Kidney tubule cell (primary cell): ENCODE results near the gene LPP.

Experiments used
- DNase-seq: peaks from one replicate; pipeline ENCODE4 v3.0.0-alpha.2; 2018; ENCODE audit warnings: low spot score

Gene LPP

DNA sequence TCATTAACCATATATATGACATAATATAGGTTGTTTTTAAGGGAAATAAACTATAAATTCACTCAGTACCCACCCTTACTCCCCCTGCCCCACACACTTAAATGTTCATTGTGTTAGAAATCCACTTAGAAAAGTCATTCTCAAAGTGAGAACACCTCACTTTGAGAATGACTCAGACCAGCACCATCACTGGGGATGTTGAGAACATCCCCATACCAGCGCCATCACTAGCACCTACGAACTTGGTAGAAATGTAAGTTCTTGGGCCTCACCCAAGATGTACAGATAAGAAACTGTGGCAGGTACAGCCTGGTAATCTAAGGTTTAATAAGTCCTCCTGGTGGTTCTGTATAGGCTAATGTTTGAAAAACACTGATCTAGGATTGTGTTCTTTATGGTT is 362.6 kb downstream of the LPP start:
- DNase-seq = no peak

DNA sequence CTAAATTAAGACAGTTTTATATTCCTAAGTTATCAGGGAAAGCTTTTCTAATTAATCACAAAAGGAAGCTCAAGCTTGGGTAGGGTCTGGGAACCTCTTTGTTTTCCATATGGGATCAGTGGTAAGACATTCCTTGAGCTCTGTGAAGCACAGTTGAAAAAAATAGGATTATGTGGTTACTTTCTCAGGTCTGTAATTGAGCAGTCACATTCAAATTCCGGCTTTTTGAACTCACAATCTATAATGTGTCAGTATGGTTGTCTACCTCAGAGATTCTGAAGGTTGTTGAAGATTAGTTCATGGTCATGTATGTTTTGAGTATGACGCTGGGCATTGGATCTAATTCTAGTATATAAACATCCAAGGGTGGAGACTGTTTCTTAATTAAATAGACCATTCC is 364.5 kb downstream of the LPP start:
- DNase-seq = no peak

DNA sequence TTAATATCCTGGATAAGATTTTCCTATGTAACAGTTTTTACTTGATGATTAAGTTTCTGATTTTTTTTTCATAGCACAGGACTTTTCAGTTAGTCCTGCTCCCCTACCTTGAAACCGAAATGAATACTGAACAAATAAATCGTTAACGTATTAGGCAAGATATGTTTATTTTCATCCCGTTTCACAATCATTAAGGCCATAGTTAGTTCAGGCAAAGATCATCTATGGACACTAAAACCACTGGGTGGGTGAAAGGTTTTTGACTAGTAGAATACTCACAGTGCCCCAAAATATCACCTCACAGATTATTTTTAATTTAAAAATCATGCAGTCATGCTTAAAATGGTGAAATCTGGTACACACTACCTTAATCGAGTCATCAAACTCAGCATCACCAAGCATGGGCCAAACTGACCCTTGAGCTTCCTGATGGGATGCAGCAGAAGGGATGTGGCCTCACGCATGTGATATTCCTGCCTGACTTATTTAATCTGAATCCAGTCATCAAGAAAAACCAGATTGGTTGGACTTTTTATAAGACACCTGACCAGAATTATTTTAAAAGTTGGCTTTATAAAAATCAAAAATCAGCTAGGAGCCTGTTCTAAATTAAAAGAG is 365.0 kb downstream of the LPP start:
- no peak for DNase-seq

DNA sequence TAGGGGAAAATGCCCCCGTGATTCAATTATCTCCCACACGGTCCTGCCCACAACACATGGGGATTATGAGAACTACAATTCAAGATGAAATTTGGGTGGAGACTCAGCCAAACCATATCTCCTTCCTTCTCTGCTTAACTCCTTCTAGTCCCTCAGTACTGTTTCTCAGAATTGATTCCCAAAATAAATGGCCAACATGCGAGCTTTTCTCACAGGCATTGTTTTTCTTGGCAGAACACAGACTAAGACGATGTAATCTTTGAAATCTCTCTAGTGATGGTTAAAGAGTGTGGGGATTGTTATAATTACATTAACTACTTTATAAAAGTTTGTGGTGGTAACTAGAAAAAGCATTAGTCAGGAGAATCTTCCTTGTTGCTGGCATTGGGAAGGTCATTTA is 366.5 kb downstream of the LPP start:
- DNase-seq = no peak

DNA sequence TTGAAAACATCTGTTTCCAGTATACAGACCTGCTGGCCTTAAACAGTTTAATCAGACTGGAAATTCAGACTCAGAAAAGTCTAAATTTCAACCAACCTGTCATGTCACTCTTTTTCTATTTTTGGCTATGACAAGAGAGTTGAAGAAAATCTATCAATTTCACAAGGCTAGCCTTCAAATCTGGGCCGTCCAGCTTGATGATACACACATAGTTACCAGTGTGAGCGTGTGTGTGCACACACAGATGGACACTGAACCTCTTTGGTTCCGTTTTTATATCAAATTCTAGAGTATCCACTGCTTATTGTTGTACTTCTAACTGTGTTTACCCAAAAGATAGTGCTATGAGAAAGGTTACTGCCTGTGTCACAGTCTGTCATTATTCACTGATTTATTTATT is 368.2 kb downstream of the LPP start:
- no peak for DNase-seq

DNA sequence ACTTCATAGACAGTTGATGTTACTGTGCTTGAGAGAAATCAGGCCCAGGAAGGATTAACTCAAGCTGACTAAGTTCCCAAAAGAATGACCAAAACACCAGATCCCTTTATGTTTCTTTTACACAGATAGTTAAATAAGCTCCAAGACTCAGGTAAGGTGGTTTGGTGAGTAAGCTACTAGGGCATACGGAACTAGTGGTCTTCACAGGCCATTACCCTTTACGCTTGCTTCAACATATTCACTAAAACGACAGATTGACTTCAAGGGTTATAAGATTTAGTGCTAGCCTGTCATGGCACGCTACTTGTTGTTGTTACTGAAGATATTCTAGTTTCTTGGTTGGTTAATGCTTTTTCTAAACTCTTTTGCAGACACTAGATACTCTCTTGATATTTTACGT is 369.3 kb downstream of the LPP start:
- peak; percentile 71 for DNase-seq

DNA sequence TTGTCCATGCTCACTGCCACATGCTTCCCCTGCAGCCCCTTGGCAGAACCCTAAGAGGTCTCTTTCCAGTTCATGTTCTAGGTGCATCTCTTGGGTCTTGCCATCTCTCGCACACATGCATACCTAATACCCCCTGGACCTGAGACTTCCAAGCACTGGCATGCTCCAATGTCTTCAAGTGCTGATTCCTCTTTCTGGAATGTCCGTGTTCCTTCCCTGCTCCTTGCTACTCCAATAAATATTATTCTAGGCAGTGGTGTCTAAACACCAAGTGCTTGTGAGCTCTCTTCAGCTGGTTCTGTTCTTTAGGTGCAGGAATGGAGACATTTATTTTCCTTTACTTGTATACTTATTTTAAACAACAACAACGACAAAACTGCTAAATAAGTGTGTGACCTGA is 370.1 kb downstream of the LPP start:
- DNase-seq = peak; percentile 33

DNA sequence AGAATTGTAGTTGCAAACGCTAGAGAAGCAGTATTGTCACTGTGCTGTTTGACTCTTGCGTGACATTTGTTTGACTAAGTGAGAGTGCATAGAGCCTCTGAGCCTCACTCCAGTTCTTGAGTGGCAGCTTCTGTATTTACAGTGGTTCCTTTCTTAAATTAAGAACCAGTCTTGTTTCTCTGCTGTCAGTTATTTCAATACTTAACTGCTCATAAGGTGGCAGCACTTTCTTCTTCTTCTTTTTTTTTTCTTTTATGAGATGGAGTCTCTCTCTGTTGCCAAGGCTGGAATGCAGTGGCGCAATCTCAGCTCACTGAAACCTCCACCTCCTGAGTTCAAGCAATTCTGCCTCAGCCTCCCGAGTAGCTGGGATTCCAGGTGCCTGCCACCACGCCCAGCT is 372.1 kb downstream of the LPP start:
- no peak for DNase-seq

DNA sequence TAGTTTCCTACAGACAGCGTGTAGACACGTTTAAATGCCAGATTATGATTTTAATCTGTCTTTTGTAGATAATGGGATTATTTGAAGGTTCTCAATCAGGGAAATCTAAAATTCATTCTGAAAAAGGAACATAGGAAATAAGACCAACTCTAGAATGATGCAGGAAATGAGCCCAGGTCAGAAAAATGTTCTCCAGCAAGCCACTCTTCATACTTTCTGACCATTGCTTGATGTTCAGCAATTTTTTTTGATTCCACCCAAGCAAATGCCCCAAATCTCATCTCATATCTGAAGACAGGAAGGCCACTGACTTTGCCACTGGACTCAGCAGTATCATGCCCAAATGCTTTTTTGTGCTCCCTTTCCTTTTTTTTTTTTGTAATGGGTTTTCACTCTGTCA is 373.4 kb downstream of the LPP start:
- DNase-seq = no peak

DNA sequence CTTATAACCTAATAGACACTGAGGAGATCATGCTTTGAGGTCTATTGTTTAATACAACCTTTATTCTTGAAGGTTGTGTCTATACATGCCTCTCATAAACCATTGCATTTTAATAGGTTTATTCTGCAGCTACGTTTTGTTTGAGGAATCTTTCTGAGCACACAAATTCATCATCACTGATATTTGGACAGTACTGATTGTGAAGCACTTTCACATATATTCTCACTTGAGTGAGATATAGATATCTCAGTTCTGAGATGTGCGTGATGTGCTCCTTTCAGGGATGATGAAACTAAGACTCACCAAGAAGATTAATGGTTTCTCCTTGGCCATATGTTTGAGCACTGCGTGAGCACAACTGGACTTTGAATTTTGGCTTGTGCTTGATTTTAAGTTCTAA is 374.4 kb downstream of the LPP start:
- DNase-seq = no peak

DNA sequence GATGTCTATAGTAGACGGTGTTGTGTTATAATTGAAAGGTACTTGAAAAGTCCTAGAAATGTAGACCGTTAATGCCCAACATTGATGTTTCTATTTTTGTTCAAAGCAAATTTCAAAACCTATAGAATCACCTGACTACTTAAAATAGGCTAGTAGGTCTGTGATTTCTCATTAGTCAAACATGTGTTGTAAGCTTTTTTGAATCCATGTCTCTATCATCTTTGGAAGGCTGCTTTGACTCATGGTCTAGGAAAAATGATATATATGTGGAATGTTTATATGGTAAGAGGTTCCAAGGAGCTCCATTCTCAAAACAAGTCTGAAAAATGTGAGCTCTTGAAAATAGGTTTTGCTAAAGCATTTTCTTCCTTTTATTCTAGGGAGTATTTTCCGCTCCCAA is 375.3 kb downstream of the LPP start:
- no peak for DNase-seq

DNA sequence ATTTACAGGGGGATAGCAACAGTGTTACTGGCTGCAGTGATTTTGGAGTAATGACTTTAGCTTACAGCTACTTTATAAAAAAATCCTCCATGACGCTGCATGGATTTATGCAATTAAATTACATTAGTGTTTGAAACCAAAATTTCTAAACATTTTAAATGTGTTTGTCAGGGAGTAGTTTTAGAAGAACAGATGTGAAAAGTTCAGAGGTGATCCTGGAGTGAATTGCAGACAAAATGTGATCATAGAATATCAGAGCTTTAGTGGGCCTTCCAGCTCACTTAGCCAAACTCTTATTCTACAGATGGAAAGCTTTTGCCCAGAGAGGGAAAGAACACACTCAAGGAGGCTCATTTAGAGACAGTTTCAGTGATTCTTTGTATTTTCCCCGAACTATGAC is 376.3 kb downstream of the LPP start:
- DNase-seq = no peak

DNA sequence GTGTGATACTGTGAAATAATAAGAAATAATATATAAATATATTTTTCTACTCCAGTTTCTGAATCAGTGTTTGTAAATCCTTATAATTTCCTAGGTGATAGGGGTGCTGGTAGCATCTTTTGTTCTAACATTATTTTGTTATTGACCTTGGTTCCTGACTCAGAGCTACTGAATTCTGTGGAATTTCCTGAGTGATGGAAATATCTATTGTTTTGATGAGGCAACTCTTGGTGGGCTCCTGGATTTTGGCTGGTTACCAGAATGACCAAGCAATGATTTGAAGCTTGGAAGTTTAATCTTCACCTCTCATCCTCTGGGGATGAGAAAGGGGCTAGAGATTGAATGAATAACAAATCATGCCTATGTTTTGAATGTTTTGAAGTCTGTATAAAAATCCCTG is 377.3 kb downstream of the LPP start:
- DNase-seq = peak; percentile 77

DNA sequence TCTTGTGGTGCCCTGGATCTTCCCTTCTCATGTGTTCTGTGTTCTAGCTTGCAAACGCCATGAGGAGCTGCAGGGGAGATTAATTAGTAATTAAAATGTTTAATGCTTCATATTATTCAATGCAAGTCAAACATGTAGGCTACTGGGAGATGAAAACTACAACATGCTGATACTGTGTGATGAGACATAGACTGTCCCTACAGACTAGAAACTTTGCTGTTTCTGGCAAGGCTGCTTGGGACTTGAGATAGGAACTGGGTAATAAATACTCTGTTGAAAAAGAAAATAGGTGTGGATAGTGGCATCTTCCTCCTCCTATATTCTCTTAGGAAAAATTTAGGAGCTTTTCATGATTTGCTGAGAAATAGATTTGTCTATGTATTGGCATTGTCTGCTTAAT is 379.2 kb downstream of the LPP start:
- no peak for DNase-seq

DNA sequence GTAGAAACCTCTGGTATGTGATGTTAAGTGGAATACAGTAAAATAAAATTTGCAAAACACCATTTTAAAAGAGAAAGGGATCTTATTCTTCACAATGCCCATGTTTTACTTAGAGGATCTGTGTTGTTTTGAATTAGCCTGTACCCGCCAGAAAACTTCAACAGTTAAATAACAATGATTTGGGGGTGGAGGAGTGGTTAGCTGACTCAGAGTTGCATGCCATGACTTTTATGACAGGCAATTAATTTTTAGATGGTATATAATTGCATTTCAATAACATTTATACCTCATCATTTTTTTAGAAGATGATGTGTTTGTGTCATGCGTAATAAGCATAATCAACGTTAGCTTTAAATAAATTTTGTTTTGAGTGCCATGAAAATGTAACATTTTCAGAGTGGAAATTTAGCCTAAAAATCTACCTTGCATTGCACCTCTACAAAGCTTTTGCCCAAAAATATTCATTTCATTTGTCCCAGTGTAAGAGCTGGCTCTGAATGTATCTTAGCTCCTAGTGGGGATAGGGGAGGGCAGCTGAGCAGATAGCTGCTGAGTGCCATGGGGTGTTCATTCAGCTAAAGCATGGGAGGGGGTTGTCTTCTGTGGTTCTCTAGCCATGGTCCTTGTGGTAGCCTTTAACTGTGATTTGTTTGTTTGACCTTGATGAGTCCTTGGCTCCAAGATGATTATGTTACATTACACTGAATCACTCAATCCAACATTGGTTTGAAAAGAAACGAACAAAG is 379.8 kb downstream of the LPP start:
- DNase-seq = no peak

DNA sequence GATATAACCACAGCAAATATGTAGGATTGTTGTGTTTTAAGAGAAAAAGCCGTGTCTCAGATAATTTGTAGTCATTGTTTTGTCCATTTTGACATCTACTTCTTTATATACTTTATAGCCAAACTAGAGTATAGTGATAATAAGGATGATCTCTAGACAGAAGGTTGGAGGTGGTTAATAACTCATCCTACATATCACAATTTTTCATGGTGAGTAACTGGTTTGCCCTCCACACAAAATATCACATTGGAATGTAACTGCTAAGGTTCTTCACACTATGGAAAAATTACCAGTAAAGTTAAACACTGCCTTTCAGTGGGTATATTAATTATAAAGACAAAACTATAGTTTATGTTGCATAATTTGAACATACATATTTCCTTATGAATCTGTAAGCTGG is 380.7 kb downstream of the LPP start:
- peak; percentile 23 for DNase-seq

DNA sequence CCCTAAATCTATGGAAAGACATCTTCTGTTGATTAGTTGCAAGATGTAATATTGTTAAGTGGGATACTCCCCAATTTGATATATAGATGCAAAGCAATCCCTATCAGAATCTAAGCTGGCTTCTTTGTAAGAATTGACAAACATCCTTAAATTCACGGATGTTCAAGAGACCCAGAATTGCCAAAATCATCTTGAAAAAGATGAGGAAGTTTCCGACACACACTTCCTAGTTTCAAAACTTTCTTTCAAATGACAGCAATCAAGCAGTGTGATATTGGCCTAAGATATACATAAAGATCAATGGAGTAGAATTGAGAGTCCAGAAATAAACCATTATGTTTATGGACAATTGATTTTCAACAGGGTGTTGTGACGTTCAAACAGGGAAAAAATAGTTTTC is 383.6 kb downstream of the LPP start:
- DNase-seq = no peak

DNA sequence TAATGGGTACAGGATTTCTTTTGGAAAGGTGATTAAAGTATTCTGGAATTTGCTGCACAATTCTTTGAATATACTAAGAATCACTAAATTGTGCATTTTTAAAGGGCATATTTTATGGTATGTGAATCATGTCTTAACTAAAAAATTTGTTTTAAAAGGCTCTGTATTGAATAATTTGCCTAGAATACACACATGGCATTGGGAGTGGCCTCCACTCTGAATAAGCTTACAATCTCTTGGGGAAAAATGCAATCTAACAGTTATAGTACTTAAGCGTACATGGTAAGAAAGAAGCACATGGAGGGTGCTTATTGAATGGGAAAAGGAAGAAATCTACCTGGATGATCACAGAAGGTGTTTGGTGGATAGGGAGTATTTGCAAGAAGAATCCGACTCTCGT is 385.1 kb downstream of the LPP start:
- no peak for DNase-seq

DNA sequence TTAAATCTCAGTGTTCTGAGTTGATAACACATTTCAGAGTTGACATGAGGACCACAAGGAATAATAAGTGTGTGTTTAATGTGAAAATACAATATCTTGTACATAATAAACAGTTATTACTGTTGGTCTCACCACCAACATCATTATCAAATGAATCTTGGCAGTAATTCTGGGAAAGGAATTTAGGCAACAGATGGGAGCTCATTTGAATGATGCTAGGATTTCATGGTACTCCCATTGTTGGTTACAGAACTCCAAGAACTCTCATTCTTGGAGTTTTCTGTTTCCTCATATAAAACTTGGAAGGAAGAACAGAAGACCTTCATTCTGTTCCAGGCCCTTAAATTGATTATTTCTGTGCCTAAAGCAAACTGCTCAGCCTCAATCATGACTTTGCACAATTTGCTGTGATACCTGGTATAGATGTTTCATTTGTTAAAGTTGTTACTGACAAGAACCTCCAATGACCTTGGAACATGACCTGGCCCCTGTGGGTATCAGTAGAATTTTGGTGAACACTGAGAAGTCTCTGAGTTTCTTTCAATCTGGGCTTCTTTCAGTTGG is 385.8 kb downstream of the LPP start:
- no peak for DNase-seq

DNA sequence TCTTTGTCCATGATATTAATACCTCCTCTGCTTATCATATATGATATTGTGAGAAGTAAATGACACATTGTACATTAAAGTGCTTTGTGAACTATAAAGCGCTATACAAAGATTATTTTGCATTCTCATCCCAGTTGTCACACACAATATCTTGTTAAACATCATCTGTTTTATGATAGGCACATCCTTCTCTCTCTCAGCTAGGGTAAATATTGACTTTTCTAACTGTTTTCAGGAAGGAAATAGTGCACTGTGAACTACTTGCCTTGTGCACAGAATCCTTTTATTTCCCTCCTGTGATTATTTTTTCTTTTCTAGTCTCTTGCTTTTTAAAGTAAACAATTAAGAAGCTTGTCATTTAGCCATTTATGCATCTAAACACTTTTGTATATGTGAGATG is 388.2 kb downstream of the LPP start:
- no peak for DNase-seq

DNA sequence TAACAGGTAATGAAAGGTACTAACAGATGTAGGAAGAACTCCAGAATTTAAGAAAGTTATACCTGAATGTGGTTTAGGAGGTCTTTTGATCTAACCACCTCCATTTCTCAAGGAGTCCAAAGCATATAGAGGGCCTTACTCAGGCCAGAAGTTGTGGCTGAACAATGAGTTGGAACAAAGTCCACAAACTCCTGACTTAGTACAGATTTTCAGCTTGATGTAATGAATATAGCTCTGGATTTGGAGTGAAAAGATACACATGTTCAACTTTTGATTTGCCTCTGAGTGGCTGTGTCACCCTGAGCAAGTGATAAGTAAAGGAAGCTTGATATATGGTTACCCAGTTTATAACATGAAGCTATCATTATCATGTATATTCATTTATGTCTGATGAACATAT is 390.1 kb downstream of the LPP start:
- no peak for DNase-seq

DNA sequence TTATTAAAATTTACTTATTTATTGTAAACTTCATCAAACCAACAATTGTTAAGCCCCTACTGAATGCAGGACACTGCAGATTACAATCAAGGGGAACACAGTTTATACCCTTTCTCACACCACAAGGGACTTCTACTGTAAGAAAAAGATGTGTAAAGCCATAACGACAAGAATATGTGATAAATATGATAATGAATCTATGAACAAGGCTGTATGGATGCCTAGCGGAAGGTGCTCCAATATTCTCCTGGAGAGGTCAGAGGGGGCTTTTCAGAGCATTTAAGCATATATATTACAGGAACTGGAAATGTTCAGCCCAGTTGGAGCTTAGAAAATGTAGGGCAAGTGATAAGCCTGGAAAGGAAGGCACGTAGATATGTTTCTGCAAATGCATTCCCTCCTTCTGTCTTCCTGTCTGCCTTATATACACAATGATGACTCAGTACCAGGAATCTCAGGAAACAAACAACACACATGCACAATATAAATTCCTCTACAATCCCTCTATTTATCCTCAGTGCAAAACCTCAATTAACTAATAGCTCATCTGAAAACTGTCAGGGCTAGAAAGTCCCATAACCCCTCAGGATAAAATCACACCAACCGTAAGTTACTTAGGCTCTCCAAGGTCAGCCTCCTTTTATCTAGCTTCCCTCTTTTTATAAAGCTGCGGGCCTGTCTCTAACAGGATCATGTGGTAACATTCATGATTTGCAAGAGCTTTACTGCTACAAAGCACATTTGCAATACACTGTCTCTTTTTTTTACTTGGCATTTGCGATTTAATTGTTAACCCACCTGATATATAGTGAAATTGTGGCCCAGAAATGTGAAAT is 393.1 kb downstream of the LPP start:
- peak; percentile 37 for DNase-seq

DNA sequence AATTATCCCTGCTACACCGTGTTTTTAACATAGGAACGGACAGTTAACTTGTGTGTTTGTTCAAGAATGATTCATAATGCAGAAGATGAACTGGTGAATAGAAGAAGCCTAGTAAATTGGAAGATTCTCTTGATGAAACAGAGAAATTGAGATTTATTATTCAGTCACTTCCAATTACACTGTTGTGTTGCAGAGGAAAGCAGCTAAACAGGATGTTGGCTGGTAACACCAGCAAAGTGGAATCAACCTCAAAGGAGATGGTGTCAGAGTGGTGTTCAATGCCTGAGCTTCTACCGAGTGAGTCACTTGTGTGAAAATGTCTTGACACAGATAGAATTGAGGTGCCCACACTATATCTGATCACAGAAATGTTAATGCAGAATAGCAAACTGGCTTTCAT is 399.6 kb downstream of the LPP start:
- DNase-seq = peak; percentile 11
